ENCODE data around the gene DNAH7. TPM values are rescaled to one million over a fixed set of nuclear protein-coding genes. Genes with fewer than 3 reads are reported as not detected.

DNAH7 gene
- total RNA-seq, 6 donors from 2014 or later = 1.6 to 33.5 (median 7.8) TPM

- H3K36me3 ChIP-seq = no peaks in the 10 kb centered on the region
- no peaks in the 10 kb centered on the region for H3K9me3 ChIP-seq
- H3K27ac ChIP-seq = no peak overlapping the region
- no peak overlapping the region for H3K4me3 ChIP-seq
- H3K4me1 ChIP-seq = peaks cover 0 to 6% (median 3%) of the 10 kb centered on the region in 4 donors
- WGBS, 2 donors = 30 to 45% methylated on average over 2 of the region's 2 CpGs
- no peaks in the 10 kb centered on the region for H3K27me3 ChIP-seq
- no peak for TF ChIP-seq POLR2A (IDR thresholded peaks at IDR 0.05)
- no peak for TF ChIP-seq CTCF (IDR thresholded peaks at IDR 0.05)
- DNase-seq (no peak), ATAC-seq (ENCODE audit: low FRiP score in 2 of 2) (no peak)
Observed at GRCh38 chr2:196073521-196073920, 4.9 kb upstream of the DNAH7 start.

- ATAC-seq (ENCODE audit: low FRiP score in 2 of 2) (no peak), DNase-seq (no peak)
- Histone ChIP-seq H3K4me3 (no peak overlapping the region), H3K27me3 (no peaks in the 10 kb centered on the region), H3K36me3 (no peaks in the 10 kb centered on the region), H3K27ac (no peak overlapping the region), H3K9me3 (no peaks in the 10 kb centered on the region), H3K4me1 (peaks cover 0 to 19% (median 8%) of the 10 kb centered on the region in 4 donors)
- no peak for TF ChIP-seq POLR2AphosphoS5 (IDR thresholded peaks at IDR 0.05)
- TF ChIP-seq CTCF (IDR thresholded peaks at IDR 0.05) = no peak
- TF ChIP-seq EP300 (IDR thresholded peaks at IDR 0.05) = no peak
- TF ChIP-seq POLR2A (IDR thresholded peaks at IDR 0.05) = no peak
- 8 to 11% methylated on average over 3 of the region's 3 CpGs for WGBS, 2 donors
Observed at GRCh38 chr2:196067088-196067382, 1.6 kb downstream of the DNAH7 start.

- no peak overlapping the region for H3K27ac ChIP-seq
- DNase-seq (no peak), ATAC-seq (ENCODE audit: low FRiP score in 2 of 2) (no peak)
- TF ChIP-seq POLR2A (IDR thresholded peaks at IDR 0.05) = no peak
- no peak for TF ChIP-seq POLR2AphosphoS5 (IDR thresholded peaks at IDR 0.05)
- no peak for TF ChIP-seq EP300 (IDR thresholded peaks at IDR 0.05)
- TF ChIP-seq CTCF (IDR thresholded peaks at IDR 0.05) = peak; percentile 44 to 56 (median 52)
- peaks cover 0 to 19% (median 8%) of the 10 kb centered on the region in 4 donors for H3K4me1 ChIP-seq
- 42% methylated on average over 3 of the region's 3 CpGs for WGBS, 2 donors
- no peaks in the 10 kb centered on the region for H3K9me3 ChIP-seq
- H3K4me3 ChIP-seq = no peak overlapping the region
- no peaks in the 10 kb centered on the region for H3K36me3 ChIP-seq
- H3K27me3 ChIP-seq = no peaks in the 10 kb centered on the region
Observed at GRCh38 chr2:196066291-196067087, 2.1 kb downstream of the DNAH7 start.

GRCh38 chr2:196063773-196064172 is 4.9 kb downstream of the DNAH7 start:
- TF ChIP-seq POLR2A (IDR thresholded peaks at IDR 0.05) (no peak), POLR2AphosphoS5 (IDR thresholded peaks at IDR 0.05) (no peak), CTCF (IDR thresholded peaks at IDR 0.05) (no peak), EP300 (IDR thresholded peaks at IDR 0.05) (no peak)
- Histone ChIP-seq H3K4me3 (no peak overlapping the region), H3K27ac (no peak overlapping the region), H3K4me1 (peaks cover 0 to 14% (median 7%) of the 10 kb centered on the region in 4 donors), H3K9me3 (no peaks in the 10 kb centered on the region), H3K27me3 (no peaks in the 10 kb centered on the region), H3K36me3 (no peaks in the 10 kb centered on the region)
- ATAC-seq (ENCODE audit: low FRiP score in 2 of 2) (no peak), DNase-seq (no peak)
- WGBS, 2 donors = 93 to 94% methylated on average over 5 of the region's 5 CpGs

- Histone ChIP-seq H3K4me3 (no peak overlapping the region), H3K9me3 (no peaks in the 10 kb centered on the region), H3K27ac (no peak overlapping the region), H3K4me1 (no peaks in the 10 kb centered on the region), H3K27me3 (no peaks in the 10 kb centered on the region), H3K36me3 (no peaks in the 10 kb centered on the region)
- 77 to 80% methylated on average over 3 of the region's 3 CpGs for WGBS, 2 donors
- no peak for TF ChIP-seq POLR2AphosphoS5 (IDR thresholded peaks at IDR 0.05)
- TF ChIP-seq CTCF (IDR thresholded peaks at IDR 0.05) = no peak
- TF ChIP-seq POLR2A (IDR thresholded peaks at IDR 0.05) = no peak
- TF ChIP-seq EP300 (IDR thresholded peaks at IDR 0.05) = no peak
- no peak for DNase-seq
- no peak for ATAC-seq (ENCODE audit: low FRiP score in 2 of 2)
Observed at GRCh38 chr2:196059491-196059960, 9.1 kb downstream of the DNAH7 start.
